OCI-LY1 (cell line): ENCODE data around the gene GALNT9.

ENCODE experiments used
- EZH2 ChIP-seq: fragments of 200-600 bp; sonication (generic), shearing (Covaris generic); IDR thresholded peaks from 2 replicates; pipeline ENCODE4 v1.8.0; 2017; ENCODE audit warnings: borderline replicate concordance, mixed run types, mild to moderate bottlenecking, antibody characterized with exemption, low read length, moderate library complexity, mixed read lengths
- TF ChIP-seq, protein P1 (sequence below): fragments of 200-600 bp; sonication (generic), shearing (Covaris generic); IDR thresholded peaks from 2 replicates; pipeline ENCODE4 v1.5.1; 2017; ENCODE audit warnings: mild to moderate bottlenecking, antibody characterized with exemption, low read length, moderate library complexity, mixed read lengths

DNA sequence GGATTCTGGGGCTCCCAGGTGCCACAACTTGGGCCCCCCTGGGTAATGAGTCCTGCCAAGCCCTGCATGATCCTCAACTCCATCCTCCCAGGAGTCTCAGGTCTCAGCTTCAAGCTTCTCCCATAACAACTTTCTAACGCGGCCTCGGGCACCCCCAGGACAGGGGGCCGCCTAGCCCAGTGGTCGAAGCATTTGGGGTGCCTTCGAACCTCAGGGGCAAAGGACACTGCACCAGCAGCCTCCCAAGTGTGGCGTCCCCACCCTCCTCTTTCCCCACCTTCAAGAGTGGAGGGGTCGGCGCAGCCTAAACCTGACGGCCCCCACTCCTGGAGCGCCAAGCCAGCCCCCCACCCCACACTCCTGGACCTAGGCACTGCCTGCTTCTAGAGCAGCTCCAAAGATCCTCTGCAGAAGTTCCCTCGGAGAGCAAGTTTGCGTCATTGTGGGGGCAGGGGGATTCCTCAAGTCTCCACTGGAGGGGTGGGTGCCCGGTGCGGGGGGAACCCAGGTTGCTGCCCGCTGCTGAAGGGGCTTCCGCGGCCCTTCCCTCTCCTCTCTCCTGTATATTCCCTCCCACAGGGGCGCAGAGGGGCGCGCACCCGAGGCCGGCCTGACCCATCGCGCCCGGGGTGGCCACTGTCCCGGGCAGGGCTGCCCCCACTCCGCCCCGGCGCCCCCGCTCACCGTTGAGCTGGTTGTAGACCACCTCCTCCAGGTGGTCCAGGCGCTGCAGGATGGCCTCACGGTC, 933 bp downstream of the GALNT9 start:
- TF ChIP-seq, protein P1, sequence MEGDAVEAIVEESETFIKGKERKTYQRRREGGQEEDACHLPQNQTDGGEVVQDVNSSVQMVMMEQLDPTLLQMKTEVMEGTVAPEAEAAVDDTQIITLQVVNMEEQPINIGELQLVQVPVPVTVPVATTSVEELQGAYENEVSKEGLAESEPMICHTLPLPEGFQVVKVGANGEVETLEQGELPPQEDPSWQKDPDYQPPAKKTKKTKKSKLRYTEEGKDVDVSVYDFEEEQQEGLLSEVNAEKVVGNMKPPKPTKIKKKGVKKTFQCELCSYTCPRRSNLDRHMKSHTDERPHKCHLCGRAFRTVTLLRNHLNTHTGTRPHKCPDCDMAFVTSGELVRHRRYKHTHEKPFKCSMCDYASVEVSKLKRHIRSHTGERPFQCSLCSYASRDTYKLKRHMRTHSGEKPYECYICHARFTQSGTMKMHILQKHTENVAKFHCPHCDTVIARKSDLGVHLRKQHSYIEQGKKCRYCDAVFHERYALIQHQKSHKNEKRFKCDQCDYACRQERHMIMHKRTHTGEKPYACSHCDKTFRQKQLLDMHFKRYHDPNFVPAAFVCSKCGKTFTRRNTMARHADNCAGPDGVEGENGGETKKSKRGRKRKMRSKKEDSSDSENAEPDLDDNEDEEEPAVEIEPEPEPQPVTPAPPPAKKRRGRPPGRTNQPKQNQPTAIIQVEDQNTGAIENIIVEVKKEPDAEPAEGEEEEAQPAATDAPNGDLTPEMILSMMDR: no peak
- no peak for TF ChIP-seq EZH2
